Activated naive CD4-positive, alpha-beta T cell (primary cell): Measurements from ENCODE around the gene AADACL2.
"Not testable (repeated sequence)": the region's sequence is repeated elsewhere in the genome, so short reads cannot be mapped to it uniquely, and the experiment has no call there.

Experiments used
- DNase-seq, 4 experiments: peaks; one replicate each; lab custom pipeline; 2025; lab: John Stamatoyannopoulos, UW

Gene AADACL2

DNA sequence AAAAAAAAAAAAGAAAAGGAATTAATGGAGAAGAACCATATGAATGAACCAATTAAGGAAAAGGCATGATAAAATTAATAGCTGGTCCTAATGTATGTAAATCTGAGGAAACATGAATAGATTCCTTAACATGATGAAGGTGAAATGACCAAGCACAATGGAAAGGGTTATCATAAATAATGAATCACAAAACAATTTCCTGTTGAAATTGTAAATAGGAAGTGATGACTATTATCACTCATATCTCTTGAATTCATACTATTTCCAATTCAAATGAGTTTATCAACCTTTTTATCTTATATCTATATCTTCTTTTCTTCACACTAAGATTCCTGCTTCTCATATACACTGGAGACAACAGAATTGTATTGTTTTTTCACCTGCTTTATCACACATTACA, 32.0 kb downstream of the AADACL2 start:
- no peak for DNase-seq

DNA sequence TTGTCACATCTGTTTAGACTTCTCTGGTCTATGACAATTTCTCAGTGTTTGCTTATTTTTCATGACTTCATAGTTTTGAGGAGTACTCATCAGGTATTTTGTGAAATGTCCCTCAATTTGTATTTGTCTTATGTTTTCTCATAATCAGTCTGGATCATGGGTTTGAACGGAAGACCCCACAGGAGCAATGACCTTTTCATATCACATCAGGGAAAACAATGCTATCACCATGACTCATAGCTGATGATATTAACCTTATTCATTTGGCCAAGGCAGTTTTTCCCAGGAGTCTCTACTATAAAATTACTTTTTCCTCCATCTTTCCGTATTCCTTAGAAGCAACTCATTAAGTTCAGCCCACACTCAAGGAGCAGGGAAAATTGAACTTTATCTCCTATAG, 32.7 kb downstream of the AADACL2 start:
- no peak for DNase-seq

DNA sequence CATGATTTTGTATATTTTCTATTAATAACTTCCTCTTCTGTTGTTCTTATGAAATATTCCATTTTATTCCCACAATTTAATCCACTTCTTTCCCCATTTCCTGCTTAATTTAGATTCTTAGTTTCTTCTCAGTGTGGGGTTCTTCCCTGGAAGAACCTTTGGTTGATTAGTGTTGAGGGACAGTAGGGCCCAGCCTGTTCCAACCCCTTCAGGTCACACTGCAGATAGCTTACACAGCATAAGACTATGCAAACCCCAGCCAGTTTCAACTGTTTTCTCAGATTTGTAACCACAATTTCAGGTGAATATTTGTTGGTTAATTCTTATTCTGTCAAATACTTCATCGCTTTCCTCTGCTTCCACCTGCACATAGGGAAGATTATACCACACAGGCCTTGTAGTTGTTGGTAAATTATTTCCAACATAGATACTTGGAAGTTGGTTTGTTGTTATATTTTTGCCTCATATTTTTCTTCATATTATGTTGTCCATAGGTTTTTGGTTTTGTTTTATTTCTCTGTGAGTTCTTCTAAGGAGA, 34.7 kb downstream of the AADACL2 start:
- no peak for DNase-seq

DNA sequence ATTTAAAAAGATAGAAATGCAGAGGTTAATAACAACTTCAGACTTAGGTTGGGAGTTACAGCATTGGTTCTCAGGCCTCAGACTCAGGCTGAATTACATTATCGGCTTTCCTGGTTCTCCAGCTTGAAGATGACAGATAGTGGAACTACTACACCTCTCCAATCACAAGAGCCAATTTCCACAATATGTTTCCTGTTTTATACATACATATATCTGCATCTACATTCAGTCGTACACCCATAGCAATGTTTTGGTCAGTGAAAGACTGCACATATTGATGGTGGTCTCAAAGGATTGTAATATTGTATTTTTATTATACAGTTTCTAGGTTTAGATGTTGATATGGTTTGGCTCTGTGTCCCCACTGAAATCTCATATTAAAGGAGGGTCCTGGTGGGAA, 35.4 kb downstream of the AADACL2 start:
- DNase-seq, result no peak

DNA sequence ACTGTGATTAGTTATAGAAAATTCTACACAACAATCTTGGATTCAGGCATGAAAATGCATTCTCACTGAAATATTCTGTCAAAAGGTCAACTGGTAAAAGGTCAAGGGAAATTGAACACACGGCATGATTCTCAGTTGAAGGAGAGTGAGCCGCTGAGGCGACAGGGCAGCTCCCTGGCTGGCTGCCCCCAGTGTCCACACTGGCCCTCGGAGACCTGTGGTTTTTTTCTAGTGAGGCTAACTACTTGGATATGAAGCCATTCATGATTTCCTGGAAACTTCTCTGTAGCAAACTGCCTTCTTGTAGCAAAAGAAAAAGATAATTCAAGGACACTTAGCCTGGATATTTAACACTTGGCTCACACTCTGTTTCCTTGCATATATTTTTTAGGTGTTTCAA, 37.2 kb downstream of the AADACL2 start:
- DNase-seq, result no peak

DNA sequence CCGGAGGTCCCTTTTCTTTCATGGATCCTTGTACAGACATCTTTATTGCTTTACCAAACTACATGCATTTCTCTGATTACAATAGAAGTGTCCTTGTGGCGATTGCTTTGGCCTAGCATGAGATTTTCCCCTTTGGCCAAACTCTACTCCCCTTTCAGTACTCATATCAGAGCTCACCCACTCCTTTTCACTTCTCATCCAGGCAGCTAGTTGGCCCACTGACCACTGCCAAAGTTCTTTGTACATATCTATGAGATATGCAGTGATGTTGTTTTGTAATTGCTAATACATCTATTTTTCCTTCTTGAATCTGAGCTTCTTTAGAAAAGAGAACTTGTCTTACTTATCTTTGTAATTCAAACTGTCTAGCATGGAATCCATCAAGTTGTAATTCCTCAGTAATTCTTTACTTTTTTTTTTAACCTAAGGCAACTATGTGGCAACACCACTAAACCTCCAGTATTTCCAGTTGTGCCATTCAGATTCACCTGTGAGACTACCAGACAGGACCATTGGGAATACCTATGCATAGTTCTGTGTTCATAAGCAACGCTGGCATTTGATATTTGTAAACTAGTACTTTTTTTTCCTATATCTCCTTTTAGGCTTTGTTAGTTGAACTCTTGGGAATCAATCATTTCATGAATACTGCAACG, 39.2 kb downstream of the AADACL2 start:
- DNase-seq, result no peak

DNA sequence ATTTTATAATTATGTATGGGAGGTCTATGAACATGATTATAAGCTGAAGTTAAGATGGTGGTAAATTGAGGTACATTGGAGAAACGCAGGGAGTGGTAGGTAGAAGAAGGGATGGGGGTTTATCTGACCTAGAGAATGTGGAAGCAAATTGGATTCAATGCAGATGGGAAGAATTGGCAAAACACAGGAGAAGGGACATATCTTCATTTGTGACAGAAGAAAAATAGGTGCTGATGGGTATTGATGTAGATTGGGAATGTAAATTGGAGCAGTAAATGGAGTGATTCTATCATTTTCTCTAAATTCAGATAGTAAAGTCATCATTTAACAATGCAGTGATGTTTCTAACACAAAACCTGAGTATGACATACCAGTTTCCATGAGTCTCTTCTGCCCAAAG, 40.5 kb downstream of the AADACL2 start:
- DNase-seq, result no peak

DNA sequence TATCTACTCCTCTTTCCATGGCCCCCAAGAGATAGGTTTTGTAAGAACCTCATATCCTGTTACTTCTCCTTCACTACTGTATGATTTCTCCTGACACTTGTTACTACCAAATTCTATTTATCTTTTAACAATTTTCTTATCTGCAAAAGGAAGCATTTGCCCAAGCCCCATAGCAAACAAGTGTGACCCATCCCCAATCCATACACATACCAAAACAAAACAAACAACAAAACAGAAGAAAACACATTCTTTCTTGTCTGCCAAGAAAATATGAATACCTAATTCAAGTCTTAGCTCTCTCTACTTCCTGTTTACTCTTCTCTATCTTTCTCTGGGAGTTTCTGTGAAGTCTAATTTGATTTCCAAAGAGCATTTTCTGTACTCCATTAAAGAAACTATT, 41.2 kb downstream of the AADACL2 start:
- DNase-seq, result no peak

DNA sequence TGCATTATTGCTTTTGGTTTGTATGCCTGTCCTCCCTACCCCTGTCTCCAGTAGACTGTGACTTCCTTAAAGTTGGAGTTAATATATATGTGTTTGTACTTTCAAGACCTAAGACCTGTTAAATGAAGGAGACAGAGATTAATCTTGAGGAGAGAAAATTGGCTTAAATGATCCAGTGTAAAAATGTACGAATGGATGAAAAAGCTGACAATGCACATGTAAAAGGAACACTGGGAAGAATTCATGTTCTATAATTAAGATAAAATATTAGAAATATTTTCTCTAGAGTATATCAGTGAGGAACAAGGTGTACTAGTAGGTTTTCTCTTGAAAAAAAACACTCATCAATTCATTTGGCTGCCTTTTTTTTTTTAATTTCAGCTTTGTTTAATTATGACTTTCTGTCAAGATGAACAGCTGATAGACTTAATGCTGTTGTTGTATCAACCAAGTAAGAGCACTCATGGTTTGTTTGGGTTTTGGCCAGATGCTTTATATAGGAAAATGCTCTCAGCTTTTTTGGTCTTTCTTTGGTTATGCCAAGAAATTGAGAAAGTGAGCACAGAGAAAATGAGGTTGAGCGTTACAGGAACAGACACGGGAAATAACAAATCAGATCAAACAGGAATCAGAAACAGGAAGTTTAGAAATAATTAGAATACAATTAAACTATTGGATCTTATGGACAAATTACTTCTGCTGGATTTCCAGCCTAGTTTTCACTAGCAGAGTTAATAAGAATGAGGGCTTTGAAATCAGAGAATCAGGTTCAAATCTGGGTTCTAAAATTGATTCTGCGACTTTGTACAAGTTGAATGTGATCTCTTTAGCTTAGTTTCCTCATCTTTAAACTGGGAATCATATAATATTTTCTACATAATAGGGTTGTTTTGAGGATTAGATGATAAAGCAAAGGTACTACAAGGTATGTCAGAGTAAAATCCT, 41.9 kb downstream of the AADACL2 start:
- no peak for DNase-seq

DNA sequence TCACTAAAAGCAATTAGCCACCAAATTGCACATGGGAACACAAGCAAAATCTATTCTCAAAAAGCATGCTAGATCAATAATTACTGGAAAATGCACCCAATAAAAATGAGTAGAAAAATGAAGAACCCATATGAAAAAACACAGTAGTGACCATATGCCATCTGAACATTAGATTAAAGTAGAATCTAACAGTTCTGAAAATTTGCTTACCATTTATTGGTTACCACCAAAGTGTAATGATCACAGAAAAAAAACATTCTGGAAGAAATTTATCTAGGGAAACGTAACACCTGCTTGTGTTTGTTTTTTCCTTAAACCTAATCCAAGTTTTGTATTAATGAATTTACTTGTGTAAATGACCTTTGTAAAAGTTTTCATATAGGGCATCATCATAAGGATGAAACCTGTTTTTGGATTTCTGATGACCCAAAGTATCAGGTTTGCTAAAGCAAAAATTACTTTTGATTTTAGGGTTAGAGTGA, 42.6 kb downstream of the AADACL2 start:
- no peak for DNase-seq

DNA sequence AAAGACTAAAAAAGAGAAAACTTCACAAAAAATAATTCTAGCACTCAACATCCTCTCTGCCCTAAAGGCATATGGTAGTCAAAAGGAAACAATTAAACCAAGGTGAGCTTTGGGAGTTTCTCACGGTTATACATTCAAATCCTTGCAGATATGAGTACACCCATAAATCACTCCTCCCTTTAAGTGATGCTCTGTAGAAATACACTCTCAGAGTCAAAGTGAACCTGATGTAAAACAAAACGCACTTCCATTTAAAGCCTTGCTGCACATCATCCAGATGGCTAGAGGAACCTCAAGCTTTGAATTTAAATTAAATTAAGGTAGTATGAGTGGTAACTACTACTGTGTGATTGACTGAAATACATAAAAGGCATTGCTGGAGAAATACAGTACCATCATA, 44.2 kb downstream of the AADACL2 start:
- DNase-seq, result no peak

DNA sequence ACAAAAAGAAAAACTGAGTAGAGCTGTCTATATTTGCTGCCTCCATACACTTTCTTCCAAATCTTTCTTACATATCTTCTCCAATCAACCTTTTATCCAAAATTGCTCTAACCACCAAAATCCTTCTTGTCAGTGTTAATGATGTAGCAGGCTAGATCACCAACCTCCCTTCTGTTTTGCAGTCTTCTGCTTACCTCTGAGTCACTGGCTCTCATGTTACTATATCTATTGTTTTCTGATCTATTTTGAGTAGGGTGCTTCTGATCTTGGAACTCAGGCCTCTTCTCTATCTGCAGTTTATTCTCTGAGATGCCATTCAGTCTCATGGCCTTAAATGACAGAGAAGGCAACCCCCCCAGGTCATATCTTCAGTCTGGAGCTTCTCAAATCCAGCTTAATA, 53.9 kb downstream of the AADACL2 start:
- no peak for DNase-seq

DNA sequence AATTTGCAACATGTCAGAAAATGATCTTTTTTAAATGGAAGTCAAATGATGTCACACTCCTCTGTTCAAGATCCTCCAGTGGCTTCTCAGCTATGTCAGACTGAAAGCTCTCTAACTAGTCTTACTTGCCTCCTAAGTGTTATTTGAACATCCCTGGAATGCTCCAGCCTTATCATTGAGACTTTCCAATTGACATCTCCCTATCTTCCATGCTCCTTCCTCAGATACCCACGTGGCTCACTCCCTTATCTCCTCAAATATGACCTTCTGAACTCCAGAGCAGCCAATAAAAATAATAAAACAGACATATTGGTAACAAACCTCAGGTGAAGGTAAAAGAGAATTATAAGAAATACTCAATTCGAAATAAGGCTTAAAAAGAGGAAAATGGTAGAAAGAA, 54.7 kb downstream of the AADACL2 start:
- no peak for DNase-seq

DNA sequence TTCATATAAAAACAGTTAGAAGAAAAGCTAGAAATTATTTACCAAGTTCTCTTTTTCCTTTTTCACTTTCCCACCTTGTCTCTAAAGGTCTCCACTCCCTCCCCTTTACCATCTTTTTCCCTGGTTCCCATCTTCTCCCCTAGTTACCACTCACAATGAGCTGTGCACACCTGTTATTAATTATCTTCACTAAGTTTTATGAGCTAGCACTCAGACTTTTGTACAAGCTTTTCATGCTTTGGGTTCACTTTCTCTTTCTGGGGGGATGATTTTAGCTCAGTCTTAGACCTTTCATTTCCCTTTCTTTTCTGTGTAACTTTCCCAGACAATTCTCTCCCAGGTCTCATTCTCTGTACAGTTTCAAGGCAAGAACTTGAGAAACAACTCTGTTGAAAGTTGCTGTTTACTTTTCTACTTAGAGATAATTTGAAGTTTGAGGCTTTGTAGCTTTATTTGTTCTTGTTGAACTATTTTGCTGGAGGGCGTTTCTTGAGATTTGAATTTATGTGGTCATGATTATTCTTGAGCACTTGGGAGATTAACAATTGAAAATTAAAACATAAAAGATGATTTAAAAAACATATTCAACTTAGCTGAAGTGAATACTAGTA, 56.2 kb downstream of the AADACL2 start:
- DNase-seq, result no peak

DNA sequence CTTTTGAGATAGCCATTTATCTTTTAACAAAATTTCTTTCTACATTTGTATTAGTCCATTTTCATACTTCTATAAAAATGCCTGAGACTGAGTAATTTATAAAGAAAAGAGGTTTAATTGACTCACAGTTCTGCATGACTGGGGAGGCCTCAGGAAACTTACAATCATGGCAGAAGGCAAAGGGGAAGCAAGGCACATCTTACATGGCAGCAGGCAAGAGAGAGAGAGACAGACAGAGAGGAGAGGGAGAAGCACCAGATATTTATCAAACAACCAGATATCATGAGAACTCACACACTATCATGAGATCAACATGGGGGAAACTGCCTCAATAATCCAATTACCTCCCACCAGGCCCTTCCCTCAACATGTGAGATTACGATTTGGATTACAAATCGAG, 57.0 kb downstream of the AADACL2 start:
- not testable (repeated sequence) for DNase-seq

DNA sequence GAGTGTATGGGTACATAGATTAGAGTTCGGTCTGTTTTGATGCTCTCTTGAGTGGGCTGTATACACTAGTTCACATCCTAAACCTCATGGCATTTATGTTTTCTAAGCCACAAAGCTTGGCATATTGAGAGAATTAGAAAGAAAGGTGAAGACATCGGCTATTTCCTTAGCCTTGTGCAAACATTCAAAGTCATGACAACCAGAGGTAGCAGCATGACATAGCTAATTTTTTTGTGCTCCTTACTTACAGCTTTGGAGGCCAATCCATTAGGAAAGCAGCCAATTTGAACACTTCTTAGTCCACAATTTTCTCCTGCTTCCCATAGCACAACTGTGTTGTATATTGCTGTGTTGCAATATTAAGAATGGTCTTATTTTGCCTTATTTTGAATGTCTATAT, 58.7 kb downstream of the AADACL2 start:
- DNase-seq, result no peak

DNA sequence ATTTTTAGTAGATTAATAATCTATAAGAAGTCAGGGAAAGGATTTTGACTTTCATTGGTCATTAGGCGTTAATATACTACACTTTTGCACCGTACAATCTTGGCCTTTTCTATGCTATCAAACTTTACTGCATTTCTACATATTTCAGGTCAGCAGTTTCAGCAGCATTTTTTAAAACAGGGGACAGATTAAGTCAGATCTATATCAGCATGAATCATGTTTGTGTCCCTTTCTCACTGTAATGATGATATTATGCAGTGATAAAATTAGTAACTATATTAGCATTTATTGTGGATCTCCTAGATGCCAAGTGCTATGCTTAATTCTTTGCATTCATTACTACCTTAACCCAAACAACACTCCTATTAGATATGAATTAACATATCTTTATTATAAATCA, 59.9 kb downstream of the AADACL2 start:
- no peak for DNase-seq

DNA sequence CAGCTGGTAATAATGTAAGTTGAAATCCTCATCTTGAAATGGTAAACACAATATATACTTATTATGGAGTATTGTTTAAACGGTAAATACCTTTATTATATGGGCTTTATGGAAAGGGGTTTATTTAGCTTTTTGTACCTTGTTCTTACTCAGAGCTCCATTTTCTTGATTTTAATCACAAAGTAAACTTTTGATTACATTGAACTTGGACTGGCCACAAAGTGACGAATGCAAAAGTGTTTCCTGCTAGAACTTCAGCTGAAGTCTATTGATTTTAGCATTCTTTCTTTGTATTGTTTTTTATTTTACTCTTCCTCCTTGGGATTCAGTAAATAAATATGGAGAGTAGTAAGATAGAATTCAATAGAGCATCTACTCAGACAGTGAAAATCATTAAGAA, 60.4 kb downstream of the AADACL2 start:
- no peak for DNase-seq

DNA sequence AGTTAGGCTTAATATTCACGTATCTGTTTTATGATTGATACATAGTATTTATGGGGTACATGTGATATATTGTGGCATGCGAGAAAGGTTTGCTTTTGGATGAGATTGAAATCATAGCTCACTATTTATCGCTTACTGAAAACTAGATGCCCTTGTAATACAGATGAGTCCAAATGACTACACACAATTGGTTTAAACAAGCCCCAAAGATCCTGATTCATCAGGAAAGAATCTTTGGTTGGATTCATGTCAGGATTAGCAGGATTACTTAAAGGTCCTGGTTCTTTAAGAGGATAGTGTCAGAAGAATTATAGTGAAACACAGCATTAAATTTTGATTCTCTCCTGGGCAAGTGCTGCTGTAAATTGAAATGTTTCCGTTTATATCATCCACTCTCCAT, 61.5 kb downstream of the AADACL2 start:
- no peak for DNase-seq

DNA sequence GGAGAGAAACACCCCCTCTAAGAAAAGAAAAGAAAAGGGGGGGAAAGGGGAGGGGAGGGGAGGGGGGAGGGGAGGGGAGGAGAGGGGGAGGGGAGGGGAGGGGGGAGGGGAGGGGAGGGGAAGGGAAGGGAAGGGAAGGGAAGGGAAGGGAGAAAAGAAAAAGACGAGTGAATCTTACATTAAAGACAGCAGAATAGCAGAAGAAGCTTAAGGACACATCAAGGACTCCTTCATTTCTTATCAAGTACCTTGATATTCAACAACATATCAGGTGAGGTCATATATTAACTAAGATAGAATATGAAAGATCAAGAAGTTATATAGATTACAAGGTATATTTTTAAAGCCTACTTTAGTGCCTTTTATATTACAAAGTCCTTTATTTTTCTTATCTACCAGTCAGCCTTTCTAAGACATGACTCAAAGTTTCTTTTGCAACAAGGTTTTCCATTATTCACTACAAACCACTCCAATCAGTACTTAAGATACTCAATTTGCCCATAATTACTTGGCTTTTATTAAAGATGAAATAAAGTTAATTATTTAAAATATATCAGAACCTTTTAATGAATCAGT, 62.5 kb downstream of the AADACL2 start:
- DNase-seq, result no peak

DNA sequence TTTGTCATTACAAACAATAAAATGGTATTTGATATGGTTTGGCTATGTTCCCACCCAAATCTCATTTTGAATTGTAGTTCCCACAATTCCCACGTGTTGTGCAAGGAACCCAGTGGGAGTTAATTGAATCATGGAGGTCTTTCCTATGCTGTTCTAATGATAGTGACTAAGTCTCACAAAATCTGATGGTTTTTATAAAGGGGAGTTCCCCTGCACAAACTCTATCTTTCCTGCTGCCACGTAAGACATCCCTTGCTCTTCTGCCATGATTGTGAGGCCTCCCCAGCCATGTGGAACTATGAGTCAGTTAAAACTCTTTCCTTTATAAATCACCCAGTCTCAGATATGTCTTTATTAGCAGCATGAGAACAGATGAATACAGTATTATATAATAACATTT, 64.7 kb downstream of the AADACL2 start:
- DNase-seq, result no peak

DNA sequence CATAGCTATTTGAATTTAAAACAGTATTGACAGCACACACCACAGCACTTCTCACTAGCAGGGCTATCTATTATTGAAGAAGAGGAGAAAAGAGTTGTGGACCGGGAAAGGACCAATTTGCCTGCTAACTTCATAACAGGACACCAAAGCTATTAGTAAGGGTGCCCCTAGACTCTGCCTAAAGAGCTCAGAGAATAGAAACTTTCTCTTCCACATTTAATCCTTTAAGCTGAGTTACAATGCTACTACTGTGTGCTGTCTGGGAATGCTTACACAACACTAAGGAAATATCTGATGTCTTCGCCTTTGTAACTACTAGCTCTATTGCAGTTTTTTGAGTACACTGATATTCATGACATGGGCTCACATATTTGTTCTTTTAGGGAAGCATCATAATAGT, 66.7 kb downstream of the AADACL2 start:
- no peak for DNase-seq
